ENCODE results near the gene SLC9A5.

The SLC9A5 gene

DNA sequence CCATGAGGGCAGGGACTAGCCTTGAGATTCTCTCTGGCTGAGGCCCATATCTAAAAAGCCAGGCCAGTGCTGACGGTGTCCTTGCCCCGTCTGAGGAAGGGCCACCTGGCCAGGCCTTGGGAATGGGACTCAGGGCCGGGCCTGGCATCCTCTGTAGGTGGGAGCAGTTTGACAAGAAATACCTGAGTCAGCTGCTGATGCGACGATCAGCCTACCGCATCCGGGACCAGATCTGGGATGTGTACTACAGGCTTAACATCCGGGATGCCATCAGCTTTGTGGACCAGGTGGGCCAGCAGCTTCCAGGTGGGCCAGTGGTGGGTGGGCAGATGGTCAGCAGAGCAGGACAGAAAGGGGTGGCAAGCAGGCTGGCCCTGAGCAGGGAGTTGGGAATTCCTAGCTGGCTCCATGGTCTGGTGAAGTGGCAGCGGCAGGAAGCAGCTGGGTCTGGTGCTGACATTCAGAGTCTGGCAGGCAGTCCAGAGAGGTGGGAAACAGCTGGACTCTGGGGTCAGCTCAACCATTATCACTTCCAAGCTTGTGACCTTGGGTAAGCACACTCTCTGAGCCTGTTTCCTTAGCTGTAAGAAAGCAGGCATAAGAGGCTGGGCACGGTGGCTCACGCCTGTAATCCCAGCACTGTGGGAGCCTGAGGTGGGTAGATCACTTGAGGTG, 9.5 kb downstream of the SLC9A5 start:
- DNase-seq, result no peak

DNA sequence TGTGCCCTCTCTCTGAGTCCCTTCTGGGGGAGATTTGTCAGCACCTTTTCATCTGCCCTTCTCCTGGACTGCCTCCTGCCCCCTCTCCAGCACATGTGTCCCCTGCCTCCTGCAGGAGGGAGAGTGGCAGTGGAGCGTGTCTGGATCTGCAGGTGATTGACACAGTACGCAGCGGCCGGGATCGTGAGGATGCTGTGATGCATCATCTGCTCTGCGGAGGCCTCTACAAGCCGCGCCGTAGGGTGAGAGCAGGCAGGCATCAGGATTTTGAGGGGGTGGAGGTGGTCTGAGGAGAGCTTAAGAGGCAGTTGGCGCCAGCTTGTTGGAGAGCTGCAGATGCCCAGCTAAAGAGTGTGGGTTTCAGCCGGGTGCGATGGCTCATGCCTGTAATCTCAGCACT, 10.9 kb downstream of the SLC9A5 start:
- no peak for DNase-seq

DNA sequence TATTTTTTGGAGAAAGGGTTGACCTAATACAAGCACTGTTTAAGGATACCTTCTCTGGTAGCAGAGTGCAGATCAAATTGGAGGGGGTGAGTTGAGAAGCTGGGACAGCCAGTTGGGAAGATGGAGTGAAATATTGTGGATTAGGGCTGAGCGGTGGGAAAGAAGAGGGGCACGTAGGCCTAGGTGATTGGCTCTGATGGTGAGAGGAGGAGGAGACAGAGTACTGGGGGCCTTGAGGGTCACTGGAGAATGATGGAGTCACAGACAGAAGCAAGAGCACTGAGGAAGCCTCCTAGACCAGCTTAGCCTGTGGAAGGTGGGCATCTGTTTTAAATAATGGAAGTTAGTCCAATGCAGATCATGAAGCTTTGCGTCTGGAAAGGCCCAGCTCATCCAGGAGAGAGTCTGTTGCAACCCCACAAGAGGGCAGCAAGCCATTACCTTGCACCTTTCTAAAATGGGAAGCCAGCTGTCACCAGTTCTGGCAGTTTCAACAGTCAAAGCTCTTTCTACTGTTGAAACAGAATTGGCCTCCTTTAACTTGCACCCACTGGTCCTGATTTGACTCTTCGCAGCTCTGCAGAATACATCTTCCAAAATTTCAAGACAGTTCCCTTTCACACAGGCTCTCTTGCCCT, 11.8 kb downstream of the SLC9A5 start:
- DNase-seq, result no peak

DNA sequence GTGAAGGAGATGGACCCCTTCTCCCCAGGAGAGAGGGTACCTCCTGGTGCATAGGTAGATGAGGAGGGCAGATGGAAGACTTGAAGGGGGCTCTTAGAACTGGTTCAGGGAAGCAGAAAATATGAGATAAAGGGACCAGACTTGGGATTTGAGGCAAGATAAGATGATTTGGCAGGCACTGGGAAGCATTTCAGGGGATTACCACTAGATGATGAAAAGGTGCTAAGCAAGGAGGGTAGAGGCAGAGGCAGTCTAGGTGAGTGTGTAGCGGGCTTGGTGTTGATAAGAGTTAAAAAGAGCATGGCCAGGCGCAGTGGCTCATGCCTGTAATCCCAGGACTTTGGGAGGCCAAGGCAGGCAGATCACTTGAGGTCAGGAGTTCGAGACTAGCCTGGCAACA, 14.4 kb downstream of the SLC9A5 start:
- DNase-seq, result no peak

DNA sequence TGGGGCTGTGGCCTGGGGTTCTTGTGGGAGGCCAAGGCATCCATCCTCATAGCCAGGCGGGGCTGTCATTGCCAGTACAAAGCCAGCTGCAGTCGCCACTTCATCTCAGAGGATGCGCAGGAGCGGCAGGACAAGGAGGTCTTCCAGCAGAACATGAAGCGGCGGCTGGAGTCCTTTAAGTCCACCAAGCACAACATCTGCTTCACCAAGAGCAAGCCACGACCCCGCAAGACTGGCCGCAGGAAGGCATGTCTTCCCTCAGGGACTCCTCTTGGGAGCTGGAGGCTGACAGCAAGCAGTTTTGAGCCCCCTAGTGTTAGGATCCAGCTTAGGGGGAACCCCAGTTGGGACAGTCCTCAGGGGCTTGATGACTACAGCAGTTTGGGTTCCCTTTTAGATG, 15.5 kb downstream of the SLC9A5 start:
- DNase-seq, result no peak

DNA sequence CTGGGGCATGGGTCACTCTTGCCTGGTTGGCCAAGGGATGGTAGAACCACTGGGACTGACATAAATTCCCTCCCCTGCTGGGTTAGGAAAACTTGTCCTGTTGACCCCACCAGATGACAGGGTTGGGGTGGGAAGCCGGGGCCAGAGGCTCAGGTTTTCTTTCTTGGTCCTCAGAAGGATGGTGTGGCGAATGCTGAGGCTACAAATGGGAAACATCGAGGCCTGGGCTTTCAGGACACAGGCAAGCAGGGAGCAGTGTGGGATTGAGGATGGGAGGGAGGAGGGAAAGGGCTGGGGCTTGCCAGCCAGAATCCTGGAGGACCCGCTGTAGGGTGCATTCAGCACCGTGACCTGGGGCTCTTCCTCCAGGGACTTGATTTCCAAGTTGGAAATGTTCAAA, 16.1 kb downstream of the SLC9A5 start:
- no peak for DNase-seq

DNA sequence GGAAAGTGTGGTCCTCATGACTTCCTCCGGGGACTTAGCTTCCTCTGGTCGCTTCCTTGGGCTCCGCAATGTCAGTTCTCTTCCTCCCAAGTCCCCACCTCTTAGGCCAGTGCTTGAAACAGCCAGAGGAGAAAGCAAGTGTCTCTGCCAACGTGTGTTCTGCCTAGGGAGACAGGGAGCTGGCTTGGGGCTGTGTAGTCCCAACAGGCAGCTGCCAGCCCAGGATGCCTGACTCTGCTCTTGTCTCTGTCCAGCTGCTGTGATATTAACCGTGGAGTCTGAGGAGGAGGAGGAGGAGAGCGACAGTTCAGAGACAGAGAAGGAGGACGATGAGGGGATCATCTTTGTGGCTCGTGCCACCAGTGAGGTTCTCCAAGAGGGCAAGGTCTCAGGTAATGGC, 17.1 kb downstream of the SLC9A5 start:
- DNase-seq, result no peak

DNA sequence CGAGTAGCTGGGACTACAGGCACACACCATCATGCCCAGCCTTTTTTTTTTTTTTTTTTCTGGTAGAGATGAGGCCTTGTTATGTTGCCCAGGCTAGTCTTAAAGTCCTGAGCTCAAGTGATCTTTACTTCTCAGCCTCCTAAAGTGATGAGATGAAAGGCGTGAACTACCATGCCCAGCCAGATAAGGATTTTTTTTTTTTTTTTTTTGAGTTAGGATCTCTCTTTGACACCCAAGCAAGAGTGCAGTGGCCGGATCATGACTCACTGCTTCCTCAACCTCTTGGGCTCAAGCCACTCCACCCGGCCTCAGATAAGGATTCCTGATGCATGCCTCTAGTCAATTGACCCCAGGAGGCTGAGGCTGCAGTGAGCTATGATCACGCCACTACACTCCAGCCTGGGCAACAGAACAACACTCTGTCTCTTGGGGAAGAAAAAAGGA, 19.4 kb downstream of the SLC9A5 start:
- no peak for DNase-seq

DNA sequence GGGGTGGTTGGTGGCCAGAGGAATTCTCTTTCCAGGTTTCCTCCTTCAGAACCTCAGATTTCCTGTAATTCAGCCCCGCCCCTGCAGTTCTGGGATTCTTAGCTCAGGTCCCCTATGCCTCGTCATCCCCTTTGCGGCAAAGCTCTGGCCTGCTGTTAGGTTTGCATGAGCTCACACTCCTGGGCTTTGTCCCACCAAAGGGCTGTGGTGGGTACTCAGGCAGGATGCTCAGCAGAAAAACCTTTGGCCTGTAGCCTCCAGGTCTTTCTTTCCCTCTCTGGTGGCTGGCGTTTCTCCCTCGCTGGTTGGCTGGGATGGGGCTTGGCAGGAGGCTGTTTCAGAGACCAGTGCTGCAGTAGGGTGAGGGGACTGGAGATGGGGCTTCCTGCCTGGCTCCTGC, 21.0 kb downstream of the SLC9A5 start:
- DNase-seq, result no peak

DNA sequence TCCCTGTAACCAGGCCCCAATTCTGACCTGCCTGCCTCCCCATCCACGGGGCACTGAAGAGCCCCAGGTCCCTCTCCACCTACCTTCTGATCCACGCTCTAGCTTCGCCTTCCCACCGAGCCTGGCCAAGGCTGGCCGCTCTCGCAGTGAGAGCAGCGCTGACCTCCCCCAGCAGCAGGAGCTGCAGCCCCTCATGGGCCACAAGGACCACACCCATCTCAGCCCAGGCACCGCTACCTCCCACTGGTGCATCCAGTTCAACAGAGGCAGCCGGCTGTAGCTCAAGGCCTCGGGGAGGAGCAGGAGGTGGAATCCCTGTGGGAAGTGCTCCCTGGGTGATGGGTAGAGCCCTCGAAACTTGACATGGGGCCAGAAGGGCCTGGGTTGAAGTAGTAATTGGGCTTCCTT, 22.2 kb downstream of the SLC9A5 start:
- no peak for DNase-seq

DNA sequence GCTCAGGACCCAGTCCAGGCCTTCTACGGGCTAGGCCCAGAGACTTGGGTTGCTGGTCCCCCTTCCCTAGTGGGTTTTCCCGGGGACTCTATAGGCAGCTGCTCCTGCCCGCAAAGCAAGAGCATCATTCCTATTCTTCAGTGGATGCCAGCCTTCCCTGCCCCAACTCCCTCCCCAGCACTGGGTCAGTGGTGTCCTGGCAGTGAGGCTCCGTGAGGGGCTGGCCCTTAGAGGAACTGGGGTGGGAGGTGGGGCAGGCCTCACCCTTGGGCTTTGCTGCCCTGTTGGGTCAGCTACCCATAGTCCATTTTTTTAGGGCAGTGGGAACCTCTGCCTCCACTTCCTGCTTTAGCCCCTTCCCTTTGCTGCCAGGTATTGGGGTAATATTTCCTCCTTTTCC, 22.7 kb downstream of the SLC9A5 start:
- DNase-seq, result no peak

DNA sequence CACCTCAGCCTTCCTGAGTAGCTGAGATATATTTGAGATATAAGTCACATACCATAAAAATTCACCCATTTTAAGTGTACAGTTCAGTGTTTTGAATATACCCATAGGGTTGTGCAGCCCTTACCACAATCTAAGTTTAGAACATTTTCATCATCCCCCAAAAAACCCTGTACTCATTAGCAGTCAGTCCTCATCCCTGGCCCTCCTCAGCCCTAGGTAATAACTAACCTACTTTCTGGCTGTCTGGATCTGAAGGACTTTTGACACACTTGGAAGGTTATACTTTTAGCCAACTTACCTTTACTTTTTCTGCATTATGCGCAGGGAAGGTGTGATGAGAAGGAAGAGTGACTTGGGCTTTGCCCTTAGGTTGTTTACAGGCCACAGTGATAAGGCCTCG, 26.5 kb downstream of the SLC9A5 start:
- no peak for DNase-seq

DNA sequence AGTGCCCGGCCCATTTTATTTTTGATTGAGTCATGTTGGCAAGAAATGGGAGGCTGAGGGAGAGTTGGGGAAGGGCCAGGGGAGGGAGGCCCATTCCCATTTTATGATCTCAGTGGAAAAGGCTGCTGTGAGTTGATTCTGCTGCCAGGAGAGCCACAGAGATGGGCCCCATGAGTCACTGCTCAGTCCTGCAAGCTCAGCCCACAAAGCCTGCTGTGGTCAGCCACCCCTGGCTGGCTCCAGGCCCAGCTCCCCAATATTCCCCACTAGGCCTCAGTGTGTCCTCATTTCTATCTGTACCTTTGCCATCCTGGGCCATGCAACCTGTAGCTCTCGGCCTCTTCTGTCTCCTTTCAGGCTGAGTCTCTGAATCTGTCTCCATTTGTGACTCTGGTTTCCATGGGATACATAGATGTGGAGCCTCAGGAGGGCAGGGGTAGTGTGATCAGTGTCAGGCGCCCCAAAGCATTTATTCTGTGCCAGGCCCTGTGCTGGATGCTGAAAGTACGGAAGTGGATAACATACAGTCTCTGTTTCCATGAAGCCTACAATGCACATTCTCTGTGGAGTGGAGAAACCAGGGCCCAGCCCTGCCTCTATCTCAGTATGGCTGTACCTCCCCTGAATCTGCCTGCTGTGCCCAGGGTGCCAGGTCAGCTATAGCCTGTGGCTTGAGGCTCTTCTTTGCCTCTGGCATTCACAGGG, 28.7 kb downstream of the SLC9A5 start:
- no peak for DNase-seq

DNA sequence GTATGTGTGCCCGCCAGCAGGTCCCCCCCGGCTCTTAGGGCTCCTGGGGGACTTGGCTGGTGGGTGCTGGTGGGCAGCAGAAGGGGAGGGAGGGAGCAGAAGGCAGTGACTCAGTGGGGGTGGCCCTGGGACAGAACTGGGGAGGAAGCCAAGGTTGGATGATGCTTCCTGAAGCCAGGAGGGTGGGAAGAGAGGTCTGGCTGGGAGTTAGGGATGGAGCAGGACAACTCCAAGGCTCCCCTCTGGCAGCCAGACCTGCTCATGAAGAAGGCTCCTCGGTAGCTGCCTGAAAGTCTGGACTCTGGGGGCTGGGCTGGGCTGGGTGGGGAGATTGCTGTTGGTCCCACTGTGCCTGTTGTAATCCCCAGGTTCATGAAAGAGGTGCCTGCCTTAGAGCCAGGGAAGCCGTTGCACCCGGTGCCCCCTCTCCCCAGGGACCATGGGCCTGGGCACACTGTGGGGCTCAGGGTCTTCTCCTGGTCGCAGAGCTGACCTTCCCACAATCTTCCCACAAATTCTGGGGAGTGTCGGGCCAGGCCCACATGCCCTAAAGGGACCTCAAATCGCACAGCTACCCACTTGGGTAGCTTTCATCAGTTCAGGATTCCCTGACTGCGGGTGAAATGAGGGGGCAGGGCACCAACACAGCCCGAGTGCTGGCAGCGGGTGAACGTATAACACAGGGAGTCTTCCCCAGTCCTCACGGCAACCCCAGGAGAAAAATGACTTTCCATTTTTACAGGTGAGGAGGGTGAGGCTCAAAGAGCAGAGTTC, 29.4 kb downstream of the SLC9A5 start:
- no peak for DNase-seq

DNA sequence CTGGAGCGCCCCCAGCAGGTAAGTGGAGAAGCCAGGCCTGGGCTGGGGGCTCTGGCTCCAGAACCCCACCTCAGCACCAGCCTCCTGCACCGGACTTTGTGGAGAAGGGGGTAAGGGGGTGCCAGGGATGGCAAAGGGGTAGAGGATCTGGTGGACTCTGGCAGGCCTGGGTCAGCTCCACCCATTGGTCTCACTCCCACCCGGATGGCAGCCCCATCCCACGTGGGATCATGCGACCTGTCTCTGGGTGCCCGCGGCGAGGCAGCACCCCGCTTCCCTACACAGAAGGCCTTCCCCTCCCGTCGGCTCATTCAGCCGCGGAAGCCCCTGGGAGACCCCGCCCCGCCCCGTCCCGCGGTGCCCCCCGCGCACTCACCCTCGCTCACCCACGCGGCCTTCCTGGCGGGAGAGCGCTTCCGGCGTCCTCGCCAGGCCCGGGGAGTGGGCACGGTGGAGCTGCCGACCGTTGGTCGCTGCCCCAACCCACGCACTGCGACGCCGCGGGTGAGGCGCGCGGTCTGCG, 30.1 kb downstream of the SLC9A5 start:
- DNase-seq, result no peak

DNA sequence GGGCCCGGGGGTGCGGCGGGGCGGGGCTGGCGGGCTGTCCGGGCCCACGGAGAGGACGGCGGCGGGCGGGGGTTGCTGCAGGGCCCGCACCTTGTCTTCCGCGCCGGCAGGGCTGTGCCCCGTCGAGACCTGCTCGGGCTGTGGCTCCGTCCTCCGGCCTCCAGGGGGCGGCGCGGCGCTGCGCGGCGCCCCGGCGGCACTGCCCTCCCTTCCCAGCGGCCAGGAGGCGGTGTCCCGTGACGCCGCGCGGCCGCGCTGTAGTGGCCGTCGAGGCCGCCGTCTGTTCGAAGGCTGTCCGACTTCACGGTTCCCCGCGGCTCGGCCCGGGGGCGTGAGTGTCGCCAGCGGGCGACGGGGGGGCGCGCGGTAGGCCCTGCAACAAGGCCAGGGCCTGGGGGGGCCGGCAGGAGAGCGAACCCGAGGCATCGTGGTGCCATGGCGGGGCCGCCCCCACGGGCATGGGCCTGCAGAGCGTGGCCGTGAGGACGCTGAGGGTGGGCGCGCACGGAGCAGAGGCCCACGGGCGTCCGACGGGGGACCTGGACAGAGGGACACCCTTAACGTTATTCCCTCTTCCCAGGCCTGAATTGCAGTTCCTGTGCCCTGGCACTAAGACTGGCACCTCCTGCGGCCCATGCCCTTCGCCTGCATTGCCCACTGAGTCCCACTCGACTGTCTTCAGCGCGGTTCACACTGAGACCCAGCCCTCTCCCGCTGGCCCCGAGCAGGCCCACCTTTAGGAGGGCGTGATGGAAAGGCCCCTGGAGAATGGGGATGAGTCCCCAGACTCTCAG, 30.7 kb downstream of the SLC9A5 start, which contains the start of gene PLEKHG4:
Gene PLEKHG4, plus strand, starts transcription at position 237 of the 794 bp plus-strand sequence. Its CDS starts 513 bp downstream, at position 750.
- no peak for DNase-seq

DNA sequence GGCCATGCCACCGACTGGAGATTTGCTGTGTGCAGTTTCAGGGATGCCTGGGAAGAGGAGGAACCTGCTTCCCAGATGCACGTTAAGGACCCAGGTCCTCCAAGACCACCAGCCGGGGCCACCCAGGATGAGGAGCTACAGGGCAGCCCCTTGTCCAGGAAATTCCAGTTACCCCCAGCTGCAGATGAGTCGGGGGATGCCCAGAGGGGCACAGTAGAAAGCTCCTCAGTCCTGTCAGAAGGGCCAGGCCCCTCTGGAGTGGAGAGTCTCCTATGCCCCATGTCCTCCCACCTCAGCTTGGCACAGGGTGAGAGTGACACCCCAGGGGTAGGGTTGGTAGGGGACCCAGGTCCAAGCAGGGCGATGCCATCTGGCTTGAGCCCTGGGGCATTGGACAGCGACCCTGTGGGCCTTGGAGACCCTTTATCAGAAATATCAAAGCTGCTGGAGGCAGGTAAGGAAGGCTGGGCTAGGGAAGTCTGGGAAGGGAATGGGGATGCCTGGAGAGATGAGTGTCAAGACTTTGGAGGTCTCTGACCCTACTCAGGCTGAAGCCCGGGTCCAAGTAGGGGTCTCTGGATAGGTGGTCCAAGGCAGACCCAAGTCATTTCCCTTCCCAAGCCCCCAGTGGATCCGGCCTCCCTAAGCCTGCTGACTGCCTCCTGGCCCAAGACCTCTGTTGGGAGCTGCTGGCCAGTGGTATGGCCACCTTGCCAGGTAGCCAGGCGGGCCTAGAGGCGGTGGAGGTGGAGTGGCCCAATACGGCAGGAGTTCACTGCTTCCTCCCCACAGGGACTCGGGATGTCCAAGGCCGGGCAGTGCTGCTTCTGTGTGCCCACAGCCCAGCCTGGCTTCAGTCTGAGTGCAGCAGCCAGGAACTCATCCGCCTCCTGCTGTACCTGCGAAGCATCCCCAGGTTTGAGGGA, 31.6 kb downstream of the SLC9A5 start:
- DNase-seq, result no peak

DNA sequence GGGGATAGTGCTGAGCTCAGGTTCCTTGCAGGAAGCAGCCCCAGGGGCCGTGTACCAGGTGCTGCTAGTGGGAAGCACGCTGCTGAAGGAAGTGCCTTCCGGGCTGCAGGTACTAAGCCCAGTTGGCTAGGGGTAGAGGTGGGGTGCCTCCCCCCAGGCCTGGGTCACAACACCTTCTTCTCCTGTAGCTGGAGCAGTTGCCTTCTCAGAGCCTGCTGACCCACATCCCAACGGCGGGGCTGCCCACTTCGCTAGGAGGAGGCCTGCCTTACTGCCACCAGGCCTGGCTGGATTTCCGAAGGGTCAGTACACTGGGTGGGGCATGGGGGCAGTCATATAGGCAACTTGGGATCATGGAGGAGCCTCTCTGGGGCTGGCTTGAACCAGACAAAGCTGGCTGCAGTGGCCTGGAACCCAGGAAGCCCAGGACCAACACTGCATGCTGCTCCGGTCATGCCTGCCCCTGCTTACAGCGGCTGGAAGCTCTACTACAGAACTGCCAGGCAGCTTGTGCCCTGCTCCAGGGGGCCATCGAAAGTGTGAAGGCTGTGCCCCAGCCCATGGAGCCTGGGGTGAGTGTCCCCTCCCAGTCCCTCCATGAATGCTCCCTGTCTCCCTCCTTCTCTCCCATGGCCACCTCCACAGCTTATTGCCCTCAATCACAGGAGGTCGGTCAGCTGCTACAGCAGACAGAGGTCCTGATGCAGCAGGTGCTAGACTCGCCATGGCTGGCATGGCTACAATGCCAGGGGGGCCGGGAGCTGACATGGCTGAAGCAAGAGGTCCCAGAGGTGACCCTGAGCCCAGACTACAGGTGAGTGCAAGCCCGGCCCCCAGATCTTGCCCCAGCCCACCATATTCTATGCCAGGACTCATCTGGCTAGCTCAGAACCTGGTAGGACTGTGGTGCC, 33.0 kb downstream of the SLC9A5 start:
- no peak for DNase-seq

DNA sequence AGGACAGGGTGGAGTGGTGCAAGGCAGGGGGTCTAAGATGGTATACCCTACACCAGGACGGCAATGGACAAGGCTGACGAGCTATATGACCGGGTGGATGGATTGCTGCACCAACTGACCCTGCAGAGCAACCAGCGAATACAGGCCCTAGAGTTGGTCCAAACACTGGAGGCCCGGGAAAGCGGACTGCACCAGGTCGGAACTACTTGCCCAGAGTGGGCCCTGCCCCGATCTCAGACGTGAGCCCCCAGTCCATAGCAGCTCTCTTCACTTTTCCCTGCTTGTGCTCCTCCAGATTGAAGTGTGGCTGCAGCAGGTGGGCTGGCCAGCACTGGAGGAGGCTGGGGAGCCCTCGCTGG, 33.6 kb downstream of the SLC9A5 start:
- no peak for DNase-seq
